Heart left ventricle (tissue), 16 donors: Measurements from ENCODE around the gene PSRC1. TPM values are rescaled to one million over a fixed set of nuclear protein-coding genes. Genes with fewer than 3 reads are reported as not detected.
A peak's percentile ranks its signal among the peaks of the same experiment; 100 is the strongest.
"Not testable (repeated sequence)": the region's sequence is repeated elsewhere in the genome, so short reads cannot be mapped to it uniquely, and the experiment has no call there.

Experiments
- ATAC-seq, 4 donors: fragments of 200-7000 bp; cut with Tn5 transposase; one replicate each; pipeline ENCODE4 v1.9.1; 2020 to 2022; ENCODE audit warnings: moderate library complexity in 4 of 4, mild to moderate bottlenecking in 3 of 4, moderate number of reproducible peaks in 1 of 4
- DNase-seq, 5 donors: peaks; one replicate each; pipeline ENCODE4 v3.0.0-alpha.2; 2020
- H3K27ac ChIP-seq, 12 donors: fragments of 200-600 bp; sonication (generic) in 4 of 12; one replicate each; pipeline versions ENCODE4 v1.5.0 to v1.8.0; 2016 to 2022; ENCODE audit warnings: mild to moderate bottlenecking in 2 of 12
- H3K27me3 ChIP-seq, 9 donors: fragments of 200-600 bp; sonication (generic) in 2 of 9; one replicate each; pipeline versions ENCODE4 v1.5.1 to v1.8.0; 2016 to 2022; ENCODE audit warnings: mild to moderate bottlenecking in 3 of 9
- H3K36me3 ChIP-seq, 9 donors: fragments of 200-600 bp; sonication (generic) in 2 of 9; one replicate each; pipeline versions ENCODE4 v1.5.0 to v1.8.0; 2018 to 2022; ENCODE audit warnings: mild to moderate bottlenecking in 2 of 9
- H3K4me1 ChIP-seq, 12 donors: fragments of 200-600 bp; sonication (generic) in 4 of 12; one replicate each; pipeline versions ENCODE4 v1.5.0 to v1.8.0; 2016 to 2022; ENCODE audit warnings: mild to moderate bottlenecking in 3 of 12
- H3K4me3 ChIP-seq, 12 donors: fragments of 200-600 bp; sonication (generic) in 4 of 12; one replicate each; pipeline versions ENCODE4 v1.5.0 to v1.8.0; 2017 to 2022; ENCODE audit warnings: mild to moderate bottlenecking in 9 of 12, moderate library complexity in 4 of 12
- H3K9me3 ChIP-seq, 12 donors: fragments of 200-600 bp; sonication (generic) in 4 of 12; one replicate each; pipeline versions ENCODE4 v1.5.0 to v1.8.0; 2016 to 2022; ENCODE audit warnings: mild to moderate bottlenecking in 1 of 12
- POLR2A ChIP-seq, 2 donors: fragments of 450-650 bp; IDR thresholded peaks; one replicate each; pipeline ENCODE4 v1.6.1; 2017; ENCODE audit warnings: antibody characterized with exemption in 2 of 2, mild to moderate bottlenecking in 2 of 2, moderate library complexity in 2 of 2
- whole genome bisulfite sequencing, 4 donors: extraction: QIAGEN DNeasy Blood & Tissue Kit in 2 of 4; methylation state at CpG; one replicate each; pipeline versions ENCODE4 v1.1.5 to v1.1.7; 2013 to 2018; 5-methylcytosine and 5-hydroxymethylcytosine counted together
- intact Hi-C, 10 donors: fragments of 100-400 bp; cut with DNase I; formaldehyde crosslinking; loops; one replicate each; pipeline versions ENCODE4 v1.11.1 to v1.14.2; 2022
- polyA plus RNA-seq, 2 donors: library from polyadenylated mRNA; stranded (reverse); fragments of 200-250 nt; gene quantifications; one replicate each; pipeline ENCODE4 v1.2.3, GENCODE V29; 2013
- total RNA-seq, 9 donors: library from RNA; depleted of rRNA in 2 of 9; stranded (reverse); fragments of >200 nt in 2 of 9; fragmentation: NEBNext Ultra II Directional in 3 of 9; extraction: Animal tissue kit (Norgen Biotek cat#: 25700) in 3 of 9; gene quantifications; one replicate each; pipeline versions ENCODE4 v1.1.0 to v1.2.4, GENCODE V29; 2016 to 2023
- TF ChIP-seq, protein P1 (sequence below), 12 donors: fragments of 200-600 bp; sonication (generic) in 4 of 12; IDR thresholded peaks; one replicate each; pipeline versions ENCODE4 v1.5.0 to v1.8.0; 2018 to 2022; ENCODE audit warnings: antibody characterized with exemption in 12 of 12, mild to moderate bottlenecking in 5 of 12
- donor health status: ischemic (EF 13 %, LVEDD 7.1; RV severe dilation, severe dysfunction).
- donor health status: healthy with polysubstance abuse.
- donor health status: DM: no; HTN: yes; CAD: no.
- donor health status: DM: no; HTN: no; CAD: no.
- donor health status: ischemic (EF 25% LVEDD 6.9; RV normal size, moderate dysfunction).
- donor health status: ischemic (EF 25% LVEDD 5.7; RV mildly dilated, moderate dysfunction).
- donor health status: healthy.
- donor health status: DM: yes; HTN: yes; CAD: no.
- donor health status: ischemic (EF 35%, LVEDD 5.7; RV mildly dilated, moderate dysfunction).
- donor health status: nonischemic (EF 11% LVEDD 7.7; RV severe dilation, severe dysfunction).
- donor health status: DM: yes; HTN: yes; CAD: no.
- donor health status: PGD.
- donor health status: ischemic (EF 29% LVEDD 5.4; RV normal size, mild dysfunction).
- donor health status: nonischemic (EF 23%, LVEDD 6.1; RV moderate dilation, normal function).

Gene PSRC1
- total and polyA plus RNA-seq, 11 donors = 0.23 to 3.6 (median 0.85) TPM; not detected in 1

DNA sequence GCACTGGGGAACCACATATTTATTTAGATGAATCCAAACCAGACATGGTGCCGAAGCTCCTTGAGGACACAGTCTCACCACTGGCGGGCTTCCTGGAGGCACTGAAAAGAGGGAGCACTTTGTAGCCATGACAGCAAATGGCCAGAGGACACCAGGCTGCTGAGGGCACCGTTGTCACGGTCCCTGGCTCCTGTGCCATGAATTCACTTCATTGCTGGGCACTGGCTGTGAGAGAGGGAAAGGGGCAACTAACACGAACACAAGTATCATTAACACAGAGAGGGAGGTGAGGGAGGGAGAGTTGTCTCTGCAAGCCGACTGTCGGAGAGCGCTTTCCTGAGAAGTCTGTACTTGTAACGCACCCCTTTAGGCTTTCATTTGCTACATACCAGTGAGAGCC, 9.4 kb upstream of the PSRC1 start:
- intact Hi-C loops = loop anchor here in 1 of 10 donors (10.0 kb wide), 1 partner anchor 52 kb away; no protein-coding TSS in a partner anchor
- Histone ChIP-seq H3K27ac (no peak overlapping the region), H3K4me3 (no peak overlapping the region), H3K27me3 (no peaks in the 10 kb centered on the region), H3K4me1 (peaks cover 0 to 15% (median 0%) of the 10 kb centered on the region in 12 donors), H3K36me3 (no peaks in the 10 kb centered on the region), H3K9me3 (no peaks in the 10 kb centered on the region)
- WGBS, 4 donors = 78 to 82% (median 80%) methylated on average over 9 of the region's 9 CpGs
- DNase-seq = no peak
- ATAC-seq = no peak
- TF ChIP-seq, protein P1, sequence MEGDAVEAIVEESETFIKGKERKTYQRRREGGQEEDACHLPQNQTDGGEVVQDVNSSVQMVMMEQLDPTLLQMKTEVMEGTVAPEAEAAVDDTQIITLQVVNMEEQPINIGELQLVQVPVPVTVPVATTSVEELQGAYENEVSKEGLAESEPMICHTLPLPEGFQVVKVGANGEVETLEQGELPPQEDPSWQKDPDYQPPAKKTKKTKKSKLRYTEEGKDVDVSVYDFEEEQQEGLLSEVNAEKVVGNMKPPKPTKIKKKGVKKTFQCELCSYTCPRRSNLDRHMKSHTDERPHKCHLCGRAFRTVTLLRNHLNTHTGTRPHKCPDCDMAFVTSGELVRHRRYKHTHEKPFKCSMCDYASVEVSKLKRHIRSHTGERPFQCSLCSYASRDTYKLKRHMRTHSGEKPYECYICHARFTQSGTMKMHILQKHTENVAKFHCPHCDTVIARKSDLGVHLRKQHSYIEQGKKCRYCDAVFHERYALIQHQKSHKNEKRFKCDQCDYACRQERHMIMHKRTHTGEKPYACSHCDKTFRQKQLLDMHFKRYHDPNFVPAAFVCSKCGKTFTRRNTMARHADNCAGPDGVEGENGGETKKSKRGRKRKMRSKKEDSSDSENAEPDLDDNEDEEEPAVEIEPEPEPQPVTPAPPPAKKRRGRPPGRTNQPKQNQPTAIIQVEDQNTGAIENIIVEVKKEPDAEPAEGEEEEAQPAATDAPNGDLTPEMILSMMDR (IDR thresholded peaks at IDR 0.05) = no peak
- TF ChIP-seq POLR2A (IDR thresholded peaks at IDR 0.05) = no peak

DNA sequence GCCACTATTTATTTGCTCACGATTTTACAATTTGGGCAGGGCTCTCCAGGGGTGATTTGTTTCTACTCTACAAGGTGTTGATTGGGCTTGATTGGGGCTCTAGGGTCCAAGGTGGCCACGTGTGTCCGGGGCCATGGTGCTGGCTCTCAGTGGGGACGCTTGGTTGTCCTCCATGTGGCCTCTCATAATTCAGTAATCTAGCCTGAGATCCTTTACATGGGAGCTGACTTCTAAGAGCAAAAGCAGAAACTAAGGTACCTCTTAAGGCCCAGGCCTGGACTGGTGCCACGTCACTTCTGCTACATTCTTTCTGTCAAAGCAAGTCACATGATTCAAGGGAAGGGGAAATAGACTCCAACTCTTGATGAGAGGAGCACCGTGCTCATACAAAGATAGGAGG, 8.1 kb upstream of the PSRC1 start:
- TF ChIP-seq POLR2A (IDR thresholded peaks at IDR 0.05) = no peak
- TF ChIP-seq, protein P1 (IDR thresholded peaks at IDR 0.05) = no peak
- H3K9me3 ChIP-seq = no peaks in the 10 kb centered on the region
- ATAC-seq = peak in 1 of 4 donors; percentile 61
- intact Hi-C loops = loop anchor here in 1 of 10 donors (10.0 kb wide), 1 partner anchor 54 kb away; no protein-coding TSS in a partner anchor
- peaks cover 0 to 15% (median 0%) of the 10 kb centered on the region in 12 donors for H3K4me1 ChIP-seq
- WGBS, 4 donors = 53 to 67% (median 62%) methylated on average over 6 of the region's 6 CpGs
- H3K36me3 ChIP-seq = no peaks in the 10 kb centered on the region
- peak in 1 of 5 donors; percentile 53 for DNase-seq
- H3K27me3 ChIP-seq = no peaks in the 10 kb centered on the region
- no peak overlapping the region for H3K4me3 ChIP-seq
- H3K27ac ChIP-seq = no peak overlapping the region

DNA sequence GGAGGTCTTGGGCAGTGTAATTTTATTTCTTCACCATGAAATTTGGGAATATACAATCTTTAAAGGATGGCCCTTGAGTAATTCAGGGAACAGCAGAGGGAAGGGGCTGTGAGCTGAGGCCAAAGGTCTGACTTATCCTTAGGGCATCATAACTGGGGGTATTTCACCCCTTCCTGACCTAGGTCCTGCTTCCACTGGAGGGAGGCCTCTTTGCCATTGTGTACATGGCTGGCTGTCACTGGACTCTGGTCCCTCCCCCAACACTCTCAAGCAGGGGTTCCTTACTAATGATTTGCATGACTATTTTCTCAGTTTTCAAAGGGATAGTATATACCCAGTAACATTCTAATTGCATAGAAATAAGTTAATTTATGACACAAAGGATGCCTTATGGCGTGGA, 7.2 kb upstream of the PSRC1 start:
- no peak overlapping the region for H3K27ac ChIP-seq
- intact Hi-C loops = loop anchor here in 1 of 10 donors (10.0 kb wide), 1 partner anchor 55 kb away; no protein-coding TSS in a partner anchor
- H3K27me3 ChIP-seq = no peaks in the 10 kb centered on the region
- no peaks in the 10 kb centered on the region for H3K9me3 ChIP-seq
- WGBS, 4 donors = 93 to 97% (median 96%) methylated on average over 1 of the region's 1 CpG
- DNase-seq (no peak), ATAC-seq (no peak)
- H3K4me1 ChIP-seq = peaks cover 0 to 14% (median 0%) of the 10 kb centered on the region in 12 donors
- no peaks in the 10 kb centered on the region for H3K36me3 ChIP-seq
- H3K4me3 ChIP-seq = no peak overlapping the region
- TF ChIP-seq, protein P1 (IDR thresholded peaks at IDR 0.05) = no peak
- no peak for TF ChIP-seq POLR2A (IDR thresholded peaks at IDR 0.05)

DNA sequence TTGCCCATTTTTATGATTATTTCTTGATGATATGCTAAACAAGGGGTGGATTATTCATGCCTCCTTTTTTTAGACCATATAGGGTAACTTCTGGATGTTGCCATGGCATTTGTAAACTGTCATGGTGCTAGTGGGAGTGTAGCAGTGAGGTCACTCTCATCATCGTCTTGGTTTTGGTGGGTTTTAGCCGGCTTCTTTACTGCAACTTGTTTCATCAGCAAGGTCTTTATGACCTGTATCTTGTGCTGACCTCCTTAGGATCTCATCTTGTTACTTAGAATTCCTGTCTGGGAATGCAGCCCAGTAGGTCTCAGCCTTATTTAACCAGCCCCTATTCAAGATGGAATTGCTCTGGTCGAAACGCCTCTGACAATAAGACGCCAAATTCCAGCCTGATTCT, 3.8 kb upstream of the PSRC1 start:
- intact Hi-C loops = loop anchor here in 2 of 10 donors (10.0 kb wide), 2 partner anchors 58 to 68 kb away; no protein-coding TSS in a partner anchor
- DNase-seq, H3K27me3 ChIP-seq, H3K27ac ChIP-seq, H3K9me3 ChIP-seq, H3K36me3 ChIP-seq, H3K4me3 ChIP-seq, ATAC-seq: not testable (repeated sequence)
- peaks cover 0 to 27% (median 13%) of the 10 kb centered on the region in 12 donors for H3K4me1 ChIP-seq
- 90 to 93% (median 92%) methylated on average over 5 of the region's 5 CpGs for WGBS, 4 donors
